Caco-2 (cell line): Measurements from ENCODE around the gene CACNG6. TPM values are rescaled to one million over a fixed set of nuclear protein-coding genes. Genes with fewer than 3 reads are reported as not detected.

Experiments used
- BruUV-seq: library from RNA; stranded (reverse); fragments of 400-500 nt; replicated peaks from 2 replicates; lab custom pipeline; 2021; lab: Mats Ljungman, UMichigan
- CTCF ChIA-PET: fragments of 300-600 bp; sonication (Branson Sonifier 250); formaldehyde crosslinking; loops from one replicate; lab custom pipeline; 2022; ENCODE audit warnings: antibody characterized with exemption; lab: Charles Lee
- POLR2A ChIA-PET: fragments of 300-600 bp; sonication (Branson Sonifier 250); formaldehyde crosslinking; loops from one replicate; lab custom pipeline; 2022; ENCODE audit warnings: antibody characterized with exemption; lab: Charles Lee
- DNase-seq, 2 experiments: peaks; one replicate each; pipeline versions ENCODE4 v3.0.0 to v3.0.0-alpha.2; 2020 to 2022
- H3K27me3 ChIP-seq: replicated peaks from 2 replicates; pipeline ENCODE4 v1.6.0; 2011; ENCODE audit warnings: low read length; ENCODE audit not compliant: control insufficient read depth, insufficient read depth
- H3K36me3 ChIP-seq: 2 replicates; pipeline ENCODE4 v1.5.1; 2011; ENCODE audit warnings: low read length; ENCODE audit not compliant: control insufficient read depth, insufficient read depth
- H3K4me1 ChIP-seq: fragments of 250-450 bp; sonication (Bioruptor Pico); 2 replicates; pipeline ENCODE4 v1.5.1; 2020; ENCODE audit warnings: mild to moderate bottlenecking
- H3K4me3 ChIP-seq: 2 replicates; pipeline ENCODE4 v1.5.1; 2011; ENCODE audit warnings: low read depth, mild to moderate bottlenecking, control low read depth, low read length
- H3K9me3 ChIP-seq: fragments of 250-450 bp; sonication (Bioruptor Pico); 2 replicates; pipeline ENCODE4 v1.5.1; 2020; ENCODE audit warnings: mild to moderate bottlenecking, moderate library complexity
- H3K27ac Mint-ChIP-seq: one replicate; pipeline ENCODE4 v1.8.0; 2022; ENCODE audit warnings: mixed read lengths; ENCODE audit not compliant: unreplicated experiment
- H3K27me3 Mint-ChIP-seq: one replicate; pipeline ENCODE4 v1.8.0; 2022; ENCODE audit warnings: mixed read lengths; ENCODE audit not compliant: insufficient read depth, unreplicated experiment
- H3K36me3 Mint-ChIP-seq: one replicate; pipeline ENCODE4 v1.8.0; 2022; ENCODE audit warnings: mild to moderate bottlenecking, mixed read lengths; ENCODE audit not compliant: insufficient read depth, unreplicated experiment
- H3K4me1 Mint-ChIP-seq: one replicate; pipeline ENCODE4 v1.8.0; 2022; ENCODE audit warnings: low read depth, mixed read lengths; ENCODE audit not compliant: unreplicated experiment
- H3K4me3 Mint-ChIP-seq: one replicate; pipeline ENCODE4 v1.8.0; 2022; ENCODE audit warnings: mild to moderate bottlenecking, moderate library complexity, mixed read lengths; ENCODE audit not compliant: unreplicated experiment
- H3K9me3 Mint-ChIP-seq: one replicate; pipeline ENCODE4 v1.8.0; 2022; ENCODE audit warnings: mixed read lengths; ENCODE audit not compliant: unreplicated experiment
- CTCF ChIP-seq, 2 experiments: fragments of 200-600 bp in 1 of 2; IDR thresholded peaks; 1 replicate in 1 of 2; 2 replicates in 1 of 2; pipeline versions ENCODE4 v1.5.1 to v1.8.0; 2011 to 2022; ENCODE audit warnings: antibody characterized with exemption in 1 of 2, control low read depth in 1 of 2, inconsistent platforms in 1 of 2, low read depth in 1 of 2, low read length in 1 of 2, mild to moderate bottlenecking in 1 of 2, moderate library complexity in 1 of 2; ENCODE audit not compliant: insufficient read depth in 1 of 2, severe bottlenecking in 1 of 2, unreplicated experiment in 1 of 2
- intact Hi-C: fragments of 100-400 bp; cut with micrococcal nuclease; formaldehyde crosslinking; loops from one replicate; pipeline ENCODE4 v1.10.0; 2022; ENCODE audit not compliant: unreplicated experiment
- total RNA-seq: library from RNA; stranded (reverse); gene quantifications from 2 replicates; pipeline ENCODE4 v1.2.3, GENCODE V29; 2022

The CACNG6 gene
- total RNA-seq, 1 experiment from 2014 or later = 1.4 TPM

DNA sequence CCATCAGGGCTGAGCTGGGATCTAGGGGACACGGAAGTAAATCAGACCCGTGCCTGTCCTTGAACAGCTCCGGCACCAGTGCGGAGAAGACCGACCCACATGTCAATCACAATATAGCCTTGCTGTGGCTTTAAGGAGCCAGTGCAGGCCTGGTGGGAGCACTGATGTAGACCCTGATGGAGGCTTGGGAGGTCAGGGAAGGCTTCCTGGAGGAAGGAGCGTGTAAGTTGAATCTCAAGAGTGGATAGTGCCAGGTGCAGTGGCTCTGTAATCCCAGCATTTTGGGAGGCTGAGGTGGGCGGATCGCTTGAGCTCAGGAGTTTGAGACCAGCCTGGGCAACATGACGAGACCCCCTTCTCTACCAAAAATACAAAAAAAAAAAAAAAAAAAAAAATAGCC, 39.5 kb upstream of the CACNG6 start:
- CTCF ChIA-PET = no interaction called here
- Mint-ChIP-seq H3K27me3 (peaks cover 2% of the 10 kb centered on the region), H3K36me3 (no peaks in the 10 kb centered on the region), H3K27ac (no peak overlapping the region), H3K9me3 (no peaks in the 10 kb centered on the region), H3K4me1 (no peaks in the 10 kb centered on the region), H3K4me3 (no peak overlapping the region)
- DNase-seq = no peak
- Histone ChIP-seq H3K9me3 (no peaks in the 10 kb centered on the region), H3K4me1 (no peaks in the 10 kb centered on the region), H3K27me3 (no peaks in the 10 kb centered on the region), H3K4me3 (no peak overlapping the region), H3K36me3 (no peaks in the 10 kb centered on the region)
- POLR2A ChIA-PET = no interaction called here
- TF ChIP-seq CTCF (IDR thresholded peaks at IDR 0.05; ENCODE audit: insufficient read depth in 1 of 2, low read depth in 1 of 2, low read length in 1 of 2, severe bottlenecking in 1 of 2, unreplicated experiment in 1 of 2) = no peak
- no TSS peak for BruUV-seq
- intact Hi-C loops = no loop called here

- Histone ChIP-seq H3K4me3 (no peak overlapping the region), H3K4me1 (no peaks in the 10 kb centered on the region), H3K9me3 (no peaks in the 10 kb centered on the region), H3K27me3 (no peaks in the 10 kb centered on the region), H3K36me3 (no peaks in the 10 kb centered on the region)
- ChIA-PET POLR2A (no interaction called here), CTCF (no interaction called here)
- no peak overlapping the region for H3K27ac Mint-ChIP-seq
- no peaks in the 10 kb centered on the region for H3K4me1 Mint-ChIP-seq
- H3K4me3 Mint-ChIP-seq = no peak overlapping the region
- DNase-seq = no peak
- H3K9me3 Mint-ChIP-seq = no peaks in the 10 kb centered on the region
- BruUV-seq = no TSS peak
- H3K36me3 Mint-ChIP-seq = no peaks in the 10 kb centered on the region
- TF ChIP-seq CTCF (IDR thresholded peaks at IDR 0.05; ENCODE audit: insufficient read depth in 1 of 2, low read depth in 1 of 2, low read length in 1 of 2, severe bottlenecking in 1 of 2, unreplicated experiment in 1 of 2) = no peak
- intact Hi-C loops = no loop called here
- H3K27me3 Mint-ChIP-seq = peaks cover 2% of the 10 kb centered on the region
Measured at GRCh38 chr19:53953383-53953782, 38.1 kb upstream of the CACNG6 start.

GRCh38 chr19:53957448-53958167, 33.8 kb upstream of the CACNG6 start:
- no peaks in the 10 kb centered on the region for H3K36me3 ChIP-seq
- H3K9me3 ChIP-seq = no peaks in the 10 kb centered on the region
- Mint-ChIP-seq H3K9me3 (no peaks in the 10 kb centered on the region), H3K36me3 (no peaks in the 10 kb centered on the region), H3K4me1 (no peaks in the 10 kb centered on the region), H3K27ac (no peak overlapping the region), H3K4me3 (no peak overlapping the region), H3K27me3 (peaks cover 18% of the 10 kb centered on the region)
- ChIA-PET POLR2A (no interaction called here), CTCF (no interaction called here)
- H3K4me1 ChIP-seq = no peaks in the 10 kb centered on the region
- DNase-seq = no peak
- no peak for TF ChIP-seq CTCF (IDR thresholded peaks at IDR 0.05; ENCODE audit: insufficient read depth in 1 of 2, low read depth in 1 of 2, low read length in 1 of 2, severe bottlenecking in 1 of 2, unreplicated experiment in 1 of 2)
- no peaks in the 10 kb centered on the region for H3K27me3 ChIP-seq
- no peak overlapping the region for H3K4me3 ChIP-seq
- BruUV-seq = no TSS peak
- intact Hi-C loops = no loop called here
